HepG2 (cell line): Measurements from ENCODE around the gene DYNC1LI2. TPM values are rescaled to one million over a fixed set of nuclear protein-coding genes. Genes with fewer than 3 reads are reported as not detected.

Source experiments
- ATF5 ChIP-seq: sonication (generic); formaldehyde crosslinking; IDR thresholded peaks from 2 replicates; pipeline ENCODE4 v1.4.0; 2020; ENCODE audit warnings: mild to moderate bottlenecking, low read depth, missing genetic modification reagents
- DMAP1 ChIP-seq: IDR thresholded peaks from 2 replicates; pipeline ENCODE4 v1.6.1; 2016
- FOXO4 ChIP-seq: sonication (generic); formaldehyde crosslinking; conservative IDR thresholded peaks from 2 replicates; pipeline ENCODE4 v1.8.1; 2023; ENCODE audit warnings: missing genetic modification reagents
- PBX3 ChIP-seq: sonication (generic); formaldehyde crosslinking; IDR thresholded peaks from 2 replicates; pipeline ENCODE4 v1.8.1; 2023; ENCODE audit warnings: missing genetic modification reagents, inconsistent platforms, borderline replicate concordance
- POGZ ChIP-seq: sonication (generic); formaldehyde crosslinking; IDR thresholded peaks from 2 replicates; pipeline ENCODE4 v1.4.0; 2020; ENCODE audit warnings: mild to moderate bottlenecking, missing genetic modification reagents
- RAD51 ChIP-seq: fragments of 450-650 bp; IDR thresholded peaks from 2 replicates; pipeline ENCODE4 v1.6.1; 2016; ENCODE audit warnings: borderline replicate concordance
- RXRA ChIP-seq: sonication (generic); formaldehyde crosslinking; IDR thresholded peaks from 2 replicates; pipeline ENCODE4 v1.5.1; 2020; ENCODE audit warnings: missing genetic modification reagents
- ZBTB40 ChIP-seq, 2 experiments: fragments of 450-650 bp in 1 of 2; sonication (generic) in 1 of 2; formaldehyde crosslinking in 1 of 2; IDR thresholded peaks; 2 replicates each; pipeline versions ENCODE4 v1.6.1 to v1.8.0; 2016 to 2022; ENCODE audit warnings: antibody characterized with exemption in 1 of 2, mild to moderate bottlenecking in 1 of 2, missing genetic modification reagents in 1 of 2
- polyA plus RNA-seq, 8 experiments: library from polyadenylated mRNA; depleted of rRNA in 3 of 8; stranded (reverse) in 7 of 8; unstranded in 1 of 8; fragments of >200 nt; fragmentation: Illumina TruSeq in 4 of 8; extraction: Trizol in 4 of 8; gene quantifications; 2 replicates each; pipeline versions ENCODE4 v1.2.1 to v1.2.3, GENCODE V29; 2011 to 2016; ENCODE audit warnings: low read depth in 4 of 8, missing spikeins in 1 of 8, mixed read lengths in 1 of 8; ENCODE audit not compliant: insufficient read depth in 1 of 8
- total RNA-seq, 5 experiments: library from RNA; depleted of rRNA; stranded (reverse); fragments of >200 nt; fragmentation: Illumina TruSeq; extraction: Trizol; gene quantifications; 2 replicates each; pipeline ENCODE4 v1.2.3, GENCODE V29; 2016; ENCODE audit warnings: low read depth in 1 of 5

The DYNC1LI2 gene
- total and polyA plus RNA-seq, 2 of the 13 experiments (the other 11 are each of a cell fraction or from before 2014, with no cell fraction given) = 65.5 to 135 TPM

- TF ChIP-seq PBX3 (CRISPR knock-in tag) = no peak
- no peak for TF ChIP-seq FOXO4 (CRISPR knock-in tag)
- no peak for TF ChIP-seq POGZ (CRISPR knock-in tag)
- TF ChIP-seq RXRA (CRISPR knock-in tag) = peak; percentile 44; the same call in 1 of the 2 replicates
- 0 out of 2 replicates have a peak, but pooled peaks have one; percentile 26 for TF ChIP-seq DMAP1 (CRISPR knock-in tag)
- no peak for TF ChIP-seq RAD51
- no peak for TF ChIP-seq ATF5
- no peak for TF ChIP-seq ZBTB40 (IDR thresholded peaks at IDR 0.05)
- peak; percentile 65; the same call in 1 of the 2 replicates for TF ChIP-seq ZBTB40 (CRISPR knock-in tag; IDR thresholded peaks at IDR 0.05)
These were observed 55.3 kb downstream of the DYNC1LI2 start (continued) for GRCh38 chr16:66695935-66696668.
